ENCODE results near the gene OR2T34.
"Not testable (repeated sequence)": the region's sequence is repeated elsewhere in the genome, so short reads cannot be mapped to it uniquely, and the experiment has no call there.

DNA sequence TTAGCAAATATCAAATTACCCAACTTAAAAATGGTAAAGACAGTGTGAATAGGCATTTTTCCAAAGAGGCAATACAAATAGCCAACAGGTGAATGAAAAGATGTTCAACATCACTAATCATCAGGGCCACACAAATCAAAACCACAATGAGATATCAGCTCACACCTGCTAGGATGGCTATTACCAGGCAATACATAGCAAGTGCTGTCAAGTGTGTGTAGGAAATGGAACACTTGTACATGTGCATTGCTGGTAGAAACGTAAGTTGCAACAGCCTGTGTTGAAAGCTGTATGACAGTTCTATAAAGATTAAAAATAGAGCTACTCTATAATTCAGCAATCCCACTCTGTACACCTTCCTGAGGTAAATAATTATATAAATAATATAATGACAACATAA lies 2.5 kb downstream of the OR2T34 start:
- TF ChIP-seq, protein P1, sequence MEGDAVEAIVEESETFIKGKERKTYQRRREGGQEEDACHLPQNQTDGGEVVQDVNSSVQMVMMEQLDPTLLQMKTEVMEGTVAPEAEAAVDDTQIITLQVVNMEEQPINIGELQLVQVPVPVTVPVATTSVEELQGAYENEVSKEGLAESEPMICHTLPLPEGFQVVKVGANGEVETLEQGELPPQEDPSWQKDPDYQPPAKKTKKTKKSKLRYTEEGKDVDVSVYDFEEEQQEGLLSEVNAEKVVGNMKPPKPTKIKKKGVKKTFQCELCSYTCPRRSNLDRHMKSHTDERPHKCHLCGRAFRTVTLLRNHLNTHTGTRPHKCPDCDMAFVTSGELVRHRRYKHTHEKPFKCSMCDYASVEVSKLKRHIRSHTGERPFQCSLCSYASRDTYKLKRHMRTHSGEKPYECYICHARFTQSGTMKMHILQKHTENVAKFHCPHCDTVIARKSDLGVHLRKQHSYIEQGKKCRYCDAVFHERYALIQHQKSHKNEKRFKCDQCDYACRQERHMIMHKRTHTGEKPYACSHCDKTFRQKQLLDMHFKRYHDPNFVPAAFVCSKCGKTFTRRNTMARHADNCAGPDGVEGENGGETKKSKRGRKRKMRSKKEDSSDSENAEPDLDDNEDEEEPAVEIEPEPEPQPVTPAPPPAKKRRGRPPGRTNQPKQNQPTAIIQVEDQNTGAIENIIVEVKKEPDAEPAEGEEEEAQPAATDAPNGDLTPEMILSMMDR (IDR thresholded peaks at IDR 0.05): not testable (repeated sequence)
- TF ChIP-seq POLR2A (IDR thresholded peaks at IDR 0.05): not testable (repeated sequence)

Measured in uterus (tissue), 2 donors.